ENCODE measurements around the gene CCNI2.

CCNI2 gene

DNA sequence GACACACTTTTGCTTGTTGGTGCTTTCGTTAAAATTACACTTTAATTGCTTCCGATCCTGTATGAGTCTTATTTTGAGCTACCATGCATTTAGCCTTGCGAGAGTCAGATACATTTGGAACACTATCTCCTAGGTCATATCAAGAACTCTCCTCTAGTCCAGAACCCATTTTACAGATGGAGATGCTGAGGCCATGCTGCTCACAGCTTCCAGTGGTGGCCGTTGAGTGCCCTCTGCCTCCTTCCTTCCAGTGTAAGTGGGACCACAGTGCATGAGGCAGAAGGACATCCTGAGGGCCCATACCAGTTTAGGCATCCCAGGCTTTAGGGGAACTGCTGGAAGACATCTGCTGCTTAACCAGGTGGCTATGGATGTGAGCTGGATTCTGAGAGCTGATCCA, 6.9 kb downstream of the CCNI2 start:
- H3K27me3 ChIP-seq (replicated peaks; ENCODE audit: insufficient read depth, low read length) = no peaks in the 10 kb centered on the region
- no peaks in the 10 kb centered on the region for H3K36me3 ChIP-seq (replicated peaks; ENCODE audit: insufficient read depth, low read length)
- H2AFZ ChIP-seq (ENCODE audit: low read length) = no peak overlapping the region
- no peak overlapping the region for H3K4me2 ChIP-seq (ENCODE audit: low read depth, low read length)
- H3K4me3 ChIP-seq (ENCODE audit: low read length) = no peak overlapping the region
- no peaks in the 10 kb centered on the region for H3F3A ChIP-seq (ENCODE audit: insufficient read depth, low read length)
- no peak for DNase-seq
- TF ChIP-seq EZH2phosphoT487 (IDR thresholded peaks at IDR 0.05; ENCODE audit: low read length) (no peak), EZH2 (optimal IDR thresholded peaks at IDR 0.05; ENCODE audit: low read depth, low read length) (no peak)
- TF ChIP-seq, protein P1, sequence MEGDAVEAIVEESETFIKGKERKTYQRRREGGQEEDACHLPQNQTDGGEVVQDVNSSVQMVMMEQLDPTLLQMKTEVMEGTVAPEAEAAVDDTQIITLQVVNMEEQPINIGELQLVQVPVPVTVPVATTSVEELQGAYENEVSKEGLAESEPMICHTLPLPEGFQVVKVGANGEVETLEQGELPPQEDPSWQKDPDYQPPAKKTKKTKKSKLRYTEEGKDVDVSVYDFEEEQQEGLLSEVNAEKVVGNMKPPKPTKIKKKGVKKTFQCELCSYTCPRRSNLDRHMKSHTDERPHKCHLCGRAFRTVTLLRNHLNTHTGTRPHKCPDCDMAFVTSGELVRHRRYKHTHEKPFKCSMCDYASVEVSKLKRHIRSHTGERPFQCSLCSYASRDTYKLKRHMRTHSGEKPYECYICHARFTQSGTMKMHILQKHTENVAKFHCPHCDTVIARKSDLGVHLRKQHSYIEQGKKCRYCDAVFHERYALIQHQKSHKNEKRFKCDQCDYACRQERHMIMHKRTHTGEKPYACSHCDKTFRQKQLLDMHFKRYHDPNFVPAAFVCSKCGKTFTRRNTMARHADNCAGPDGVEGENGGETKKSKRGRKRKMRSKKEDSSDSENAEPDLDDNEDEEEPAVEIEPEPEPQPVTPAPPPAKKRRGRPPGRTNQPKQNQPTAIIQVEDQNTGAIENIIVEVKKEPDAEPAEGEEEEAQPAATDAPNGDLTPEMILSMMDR (IDR thresholded peaks at IDR 0.05; ENCODE audit: low read length) = no peak
- no peaks in the 10 kb centered on the region for H3K9me2 ChIP-seq (replicated peaks; ENCODE audit: insufficient read depth, low read length)
- H4K20me1 ChIP-seq (ENCODE audit: insufficient read depth, low read length) = no peaks in the 10 kb centered on the region
- no peak overlapping the region for H3K9ac ChIP-seq (ENCODE audit: low read length)
- no peaks in the 10 kb centered on the region for H3K79me2 ChIP-seq (ENCODE audit: low read length)
- no peak overlapping the region for H3K27ac ChIP-seq (ENCODE audit: low read length)
- H3K4me1 ChIP-seq (ENCODE audit: low read length) = peaks cover 4% of the 10 kb centered on the region; the same call in 1 of the 2 replicates
- no peaks in the 10 kb centered on the region for H3K9me3 ChIP-seq (replicated peaks; ENCODE audit: insufficient read depth, low read length)

DNA sequence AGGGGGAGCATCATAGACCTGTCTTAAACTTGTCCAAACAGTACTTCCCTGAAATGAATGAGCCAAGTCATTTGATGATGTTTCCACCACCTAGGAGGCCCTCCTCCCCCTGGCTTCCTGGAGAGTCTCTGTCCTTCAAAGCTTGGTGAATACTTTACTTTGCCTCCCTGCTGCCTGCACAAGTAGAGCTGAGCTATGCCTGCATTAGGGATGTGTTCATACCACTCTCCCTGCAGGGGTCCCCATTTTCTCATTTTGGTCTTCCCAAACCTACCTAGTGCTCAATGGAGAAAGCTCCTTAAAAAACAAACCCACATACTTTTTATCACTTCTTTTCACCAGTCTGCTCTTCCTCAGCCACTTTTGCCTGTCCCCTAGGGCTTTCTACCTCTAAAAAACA, 7.7 kb downstream of the CCNI2 start:
- Histone ChIP-seq H3K79me2 (ENCODE audit: low read length) (no peaks in the 10 kb centered on the region), H2AFZ (ENCODE audit: low read length) (no peak overlapping the region), H3F3A (ENCODE audit: insufficient read depth, low read length) (no peaks in the 10 kb centered on the region), H3K27me3 (replicated peaks; ENCODE audit: insufficient read depth, low read length) (no peaks in the 10 kb centered on the region), H3K36me3 (replicated peaks; ENCODE audit: insufficient read depth, low read length) (no peaks in the 10 kb centered on the region), H3K9ac (ENCODE audit: low read length) (no peak overlapping the region), H4K20me1 (ENCODE audit: insufficient read depth, low read length) (no peaks in the 10 kb centered on the region), H3K4me1 (ENCODE audit: low read length) (peaks cover 4% of the 10 kb centered on the region; the same call in 1 of the 2 replicates), H3K4me3 (ENCODE audit: low read length) (no peak overlapping the region), H3K4me2 (ENCODE audit: low read depth, low read length) (no peak overlapping the region), H3K9me2 (replicated peaks; ENCODE audit: insufficient read depth, low read length) (no peaks in the 10 kb centered on the region), H3K27ac (ENCODE audit: low read length) (no peak overlapping the region), H3K9me3 (replicated peaks; ENCODE audit: insufficient read depth, low read length) (no peaks in the 10 kb centered on the region)
- no peak for DNase-seq
- TF ChIP-seq EZH2 (optimal IDR thresholded peaks at IDR 0.05; ENCODE audit: low read depth, low read length) = no peak
- TF ChIP-seq, protein P1 (IDR thresholded peaks at IDR 0.05; ENCODE audit: low read length) = no peak
- no peak for TF ChIP-seq EZH2phosphoT487 (IDR thresholded peaks at IDR 0.05; ENCODE audit: low read length)

DNA sequence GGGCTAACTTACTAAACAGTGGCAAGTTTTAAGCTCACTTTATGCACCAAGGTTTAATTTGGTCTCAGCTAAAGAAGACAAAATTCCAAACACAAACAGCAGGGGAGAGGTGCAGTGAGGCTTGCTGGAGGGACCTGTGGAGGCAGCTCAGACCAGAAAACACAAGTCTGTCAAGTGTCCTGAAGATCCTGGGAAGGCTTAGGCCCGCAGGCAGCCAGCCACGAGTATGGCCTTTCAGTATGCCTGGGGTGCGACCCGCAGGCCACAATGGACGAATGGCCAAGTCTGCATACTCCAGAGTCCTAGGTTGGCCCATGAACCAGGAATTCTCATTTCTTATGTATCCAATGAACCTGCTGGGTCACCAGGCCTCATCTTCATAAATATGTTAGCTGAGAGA, 9.3 kb downstream of the CCNI2 start:
- H3K9me2 ChIP-seq (replicated peaks; ENCODE audit: insufficient read depth, low read length) = no peaks in the 10 kb centered on the region
- no peak overlapping the region for H3K27ac ChIP-seq (ENCODE audit: low read length)
- no peak overlapping the region for H3K4me3 ChIP-seq (ENCODE audit: low read length)
- no peaks in the 10 kb centered on the region for H4K20me1 ChIP-seq (ENCODE audit: insufficient read depth, low read length)
- no peak overlapping the region for H3K4me2 ChIP-seq (ENCODE audit: low read depth, low read length)
- no peaks in the 10 kb centered on the region for H3K4me1 ChIP-seq (ENCODE audit: low read length)
- H3K79me2 ChIP-seq (ENCODE audit: low read length) = no peaks in the 10 kb centered on the region
- no peaks in the 10 kb centered on the region for H3K27me3 ChIP-seq (replicated peaks; ENCODE audit: insufficient read depth, low read length)
- no peaks in the 10 kb centered on the region for H3F3A ChIP-seq (ENCODE audit: insufficient read depth, low read length)
- H3K9me3 ChIP-seq (replicated peaks; ENCODE audit: insufficient read depth, low read length) = no peaks in the 10 kb centered on the region
- no peaks in the 10 kb centered on the region for H3K36me3 ChIP-seq (replicated peaks; ENCODE audit: insufficient read depth, low read length)
- DNase-seq = no peak
- no peak overlapping the region for H2AFZ ChIP-seq (ENCODE audit: low read length)
- no peak overlapping the region for H3K9ac ChIP-seq (ENCODE audit: low read length)
- TF ChIP-seq, protein P1 (IDR thresholded peaks at IDR 0.05; ENCODE audit: low read length) = no peak
- no peak for TF ChIP-seq EZH2phosphoT487 (IDR thresholded peaks at IDR 0.05; ENCODE audit: low read length)
- no peak for TF ChIP-seq EZH2 (optimal IDR thresholded peaks at IDR 0.05; ENCODE audit: low read depth, low read length)
